ENCODE data around the gene CTNNA3. TPM values are rescaled to one million over a fixed set of nuclear protein-coding genes. Genes with fewer than 3 reads are reported as not detected.

The CTNNA3 gene
- total RNA-seq, 1 donor from 2014 or later: 0.92 TPM

DNA sequence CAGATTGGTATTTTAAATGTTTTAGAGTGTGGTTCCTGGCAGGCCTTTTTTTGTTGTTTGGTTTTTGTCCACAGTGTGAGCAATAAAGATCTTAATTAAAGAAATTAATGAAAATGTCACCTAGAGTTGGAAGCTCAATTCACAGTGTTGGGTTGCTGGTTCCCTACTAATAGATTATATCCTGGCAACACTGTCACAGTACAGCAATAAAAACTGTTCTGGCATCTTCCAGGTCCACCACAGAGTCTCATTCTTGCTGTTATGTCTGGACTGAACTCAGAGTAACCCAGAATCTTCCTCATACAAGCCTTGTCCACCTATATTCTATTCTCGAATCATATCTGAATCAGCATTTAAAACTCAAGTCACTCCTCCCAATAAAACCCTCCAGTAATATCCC is 982.6 kb downstream of the CTNNA3 start:
- TF ChIP-seq, protein P1, sequence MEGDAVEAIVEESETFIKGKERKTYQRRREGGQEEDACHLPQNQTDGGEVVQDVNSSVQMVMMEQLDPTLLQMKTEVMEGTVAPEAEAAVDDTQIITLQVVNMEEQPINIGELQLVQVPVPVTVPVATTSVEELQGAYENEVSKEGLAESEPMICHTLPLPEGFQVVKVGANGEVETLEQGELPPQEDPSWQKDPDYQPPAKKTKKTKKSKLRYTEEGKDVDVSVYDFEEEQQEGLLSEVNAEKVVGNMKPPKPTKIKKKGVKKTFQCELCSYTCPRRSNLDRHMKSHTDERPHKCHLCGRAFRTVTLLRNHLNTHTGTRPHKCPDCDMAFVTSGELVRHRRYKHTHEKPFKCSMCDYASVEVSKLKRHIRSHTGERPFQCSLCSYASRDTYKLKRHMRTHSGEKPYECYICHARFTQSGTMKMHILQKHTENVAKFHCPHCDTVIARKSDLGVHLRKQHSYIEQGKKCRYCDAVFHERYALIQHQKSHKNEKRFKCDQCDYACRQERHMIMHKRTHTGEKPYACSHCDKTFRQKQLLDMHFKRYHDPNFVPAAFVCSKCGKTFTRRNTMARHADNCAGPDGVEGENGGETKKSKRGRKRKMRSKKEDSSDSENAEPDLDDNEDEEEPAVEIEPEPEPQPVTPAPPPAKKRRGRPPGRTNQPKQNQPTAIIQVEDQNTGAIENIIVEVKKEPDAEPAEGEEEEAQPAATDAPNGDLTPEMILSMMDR (IDR thresholded peaks at IDR 0.05): no peak
- Mint-ChIP-seq H3K27me3 (ENCODE audit: low read depth) (no peaks in the 10 kb centered on the region), H3K27ac (ENCODE audit: unreplicated experiment) (no peak overlapping the region), H3K9me3 (ENCODE audit: low read depth) (no peaks in the 10 kb centered on the region), H3K4me1 (ENCODE audit: low read depth) (no peaks in the 10 kb centered on the region), H3K4me3 (ENCODE audit: unreplicated experiment) (no peak overlapping the region), H3K36me3 (ENCODE audit: low read depth) (no peaks in the 10 kb centered on the region)
- no peak for DNase-seq (ENCODE audit: low spot score)

DNA sequence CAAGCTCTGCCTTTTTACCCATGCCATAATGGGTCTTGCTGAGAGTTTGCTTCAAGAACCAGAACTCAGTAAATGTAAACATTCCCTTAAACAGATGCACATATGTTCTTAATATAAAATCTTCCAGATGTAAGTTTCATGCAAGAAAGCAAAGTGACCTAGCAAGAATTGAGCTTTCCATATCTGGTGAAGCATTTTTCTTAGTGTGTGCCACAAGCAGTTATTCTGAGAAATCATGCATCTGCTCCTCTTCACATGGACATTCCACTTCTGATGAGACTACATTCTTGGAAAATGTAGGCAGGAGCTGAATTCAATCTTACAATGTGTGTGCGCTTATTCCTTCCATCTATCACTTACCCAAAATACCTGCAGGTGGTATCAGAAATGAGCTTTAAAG is 997.9 kb downstream of the CTNNA3 start:
- Mint-ChIP-seq H3K27ac (ENCODE audit: unreplicated experiment) (no peak overlapping the region), H3K4me3 (ENCODE audit: unreplicated experiment) (no peak overlapping the region), H3K27me3 (ENCODE audit: low read depth) (no peaks in the 10 kb centered on the region), H3K36me3 (ENCODE audit: low read depth) (no peaks in the 10 kb centered on the region), H3K9me3 (ENCODE audit: low read depth) (peaks cover 4% of the 10 kb centered on the region), H3K4me1 (ENCODE audit: low read depth) (no peaks in the 10 kb centered on the region)
- DNase-seq (ENCODE audit: low spot score): no peak
- TF ChIP-seq, protein P1 (IDR thresholded peaks at IDR 0.05): no peak

DNA sequence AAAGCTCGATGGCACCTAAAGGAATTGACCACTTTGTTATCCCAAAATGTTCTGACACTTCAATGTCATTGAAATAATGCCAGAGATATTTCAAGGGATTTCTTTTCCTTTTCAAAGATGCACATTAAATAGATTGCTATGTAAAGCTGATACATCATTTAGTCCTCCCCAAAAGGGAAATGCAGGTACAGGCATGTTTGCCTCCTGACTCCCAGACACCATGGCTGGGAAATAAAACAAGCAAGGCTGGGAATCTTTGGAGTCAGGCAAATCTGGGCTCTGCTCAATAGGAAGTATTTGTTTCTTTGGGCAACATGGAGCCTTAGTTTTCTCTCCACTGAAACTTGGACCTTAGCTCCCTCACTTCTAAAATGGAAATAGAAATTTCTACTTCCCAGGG is 1000.9 kb downstream of the CTNNA3 start:
- TF ChIP-seq, protein P1 (IDR thresholded peaks at IDR 0.05): no peak
- no peaks in the 10 kb centered on the region for H3K27me3 Mint-ChIP-seq (ENCODE audit: low read depth)
- no peak for DNase-seq (ENCODE audit: low spot score)
- H3K9me3 Mint-ChIP-seq (ENCODE audit: low read depth): peaks cover 8% of the 10 kb centered on the region
- no peak overlapping the region for H3K27ac Mint-ChIP-seq (ENCODE audit: unreplicated experiment)
- no peak overlapping the region for H3K4me3 Mint-ChIP-seq (ENCODE audit: unreplicated experiment)
- H3K36me3 Mint-ChIP-seq (ENCODE audit: low read depth): peaks cover 5% of the 10 kb centered on the region
- no peaks in the 10 kb centered on the region for H3K4me1 Mint-ChIP-seq (ENCODE audit: low read depth)

DNA sequence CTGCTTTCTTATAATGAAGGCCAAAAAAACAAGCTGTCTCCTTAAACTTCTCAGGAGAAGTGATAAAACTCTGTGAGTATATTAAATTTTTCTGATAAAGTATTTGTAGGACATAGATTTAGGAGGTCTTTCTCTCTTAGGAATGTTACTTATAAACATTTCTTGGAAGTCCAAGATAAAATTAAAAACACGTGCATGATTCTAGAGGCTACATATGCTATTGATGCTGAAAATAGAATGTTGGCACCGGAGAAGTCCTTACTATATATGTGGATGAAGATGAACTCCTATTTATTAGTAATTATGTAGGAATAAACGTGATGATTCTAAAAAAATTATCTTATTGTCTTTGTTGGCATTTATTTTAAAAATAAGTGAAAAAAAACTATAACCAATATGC is 1011.4 kb downstream of the CTNNA3 start:
- no peaks in the 10 kb centered on the region for H3K4me1 Mint-ChIP-seq (ENCODE audit: low read depth)
- H3K27me3 Mint-ChIP-seq (ENCODE audit: low read depth): no peaks in the 10 kb centered on the region
- H3K27ac Mint-ChIP-seq (ENCODE audit: unreplicated experiment): no peak overlapping the region
- peaks cover 1% of the 10 kb centered on the region for H3K9me3 Mint-ChIP-seq (ENCODE audit: low read depth)
- H3K4me3 Mint-ChIP-seq (ENCODE audit: unreplicated experiment): no peak overlapping the region
- no peaks in the 10 kb centered on the region for H3K36me3 Mint-ChIP-seq (ENCODE audit: low read depth)
- DNase-seq (ENCODE audit: low spot score): no peak
- TF ChIP-seq, protein P1 (IDR thresholded peaks at IDR 0.05): no peak

DNA sequence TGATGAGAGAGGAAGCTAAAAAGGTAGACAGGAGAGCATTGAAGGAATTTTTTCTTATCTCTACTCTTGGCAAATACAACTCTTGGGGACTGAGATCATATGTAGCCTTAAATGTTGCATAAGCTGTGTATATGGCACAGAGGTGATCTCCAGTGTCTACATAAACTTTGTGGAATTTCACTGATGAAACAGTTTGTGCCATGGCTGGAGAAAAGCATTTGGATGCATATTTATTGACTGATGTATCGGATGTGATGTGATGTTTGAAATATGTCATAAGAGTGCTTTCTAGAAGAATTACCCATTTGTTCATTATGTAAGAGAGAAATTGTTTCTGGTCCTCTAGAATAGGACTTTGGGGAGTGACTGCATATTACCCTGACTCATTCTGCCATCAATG is 1015.1 kb downstream of the CTNNA3 start:
- Mint-ChIP-seq H3K9me3 (ENCODE audit: low read depth) (no peaks in the 10 kb centered on the region), H3K4me3 (ENCODE audit: unreplicated experiment) (no peak overlapping the region), H3K27me3 (ENCODE audit: low read depth) (no peaks in the 10 kb centered on the region), H3K4me1 (ENCODE audit: low read depth) (no peaks in the 10 kb centered on the region), H3K27ac (ENCODE audit: unreplicated experiment) (no peak overlapping the region), H3K36me3 (ENCODE audit: low read depth) (no peaks in the 10 kb centered on the region)
- TF ChIP-seq, protein P1 (IDR thresholded peaks at IDR 0.05): no peak
- no peak for DNase-seq (ENCODE audit: low spot score)
